Fibroblast of lung (primary cell): ENCODE results near the gene MAP4K5.
"Not testable (repeated sequence)": the region's sequence is repeated elsewhere in the genome, so short reads cannot be mapped to it uniquely, and the experiment has no call there.

Experiments used
- EZH2 ChIP-seq: IDR thresholded peaks from 2 replicates; pipeline ENCODE4 v1.5.1; 2012; ENCODE audit warnings: low read length, control low read depth, mild to moderate bottlenecking; ENCODE audit errors: missing control alignments
- TF ChIP-seq, protein P1 (sequence below), 2 donors: IDR thresholded peaks in 1 of 2; conservative IDR thresholded peaks in 1 of 2; 1 replicate in 1 of 2; 2 replicates in 1 of 2; pipeline ENCODE4 v1.5.1; 2011 to 2012; ENCODE audit warnings: low read length in 2 of 2, control low read depth in 1 of 2, inconsistent platforms in 1 of 2, low read depth in 1 of 2, mild to moderate bottlenecking in 1 of 2

DNA sequence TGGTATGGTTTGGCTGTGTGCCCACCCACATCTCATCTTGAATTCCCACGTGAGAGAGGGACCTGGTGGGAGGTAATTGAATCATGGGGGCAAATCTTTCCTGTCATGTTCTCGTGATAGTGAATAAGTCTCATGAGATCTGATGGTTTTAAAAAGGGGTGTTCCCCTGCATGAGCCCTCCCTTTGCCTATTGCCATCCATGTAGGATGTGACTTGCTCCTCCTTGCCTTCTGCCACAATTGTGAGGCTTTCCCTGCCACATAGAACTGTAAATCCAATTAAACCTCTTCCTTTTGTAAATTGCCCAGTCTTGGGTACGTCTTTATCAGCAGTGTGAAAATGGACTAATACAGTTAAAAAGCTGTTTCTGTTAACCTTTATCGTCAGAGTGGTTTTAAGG lies 5.7 kb upstream of the MAP4K5 start:
- TF ChIP-seq, protein P1, sequence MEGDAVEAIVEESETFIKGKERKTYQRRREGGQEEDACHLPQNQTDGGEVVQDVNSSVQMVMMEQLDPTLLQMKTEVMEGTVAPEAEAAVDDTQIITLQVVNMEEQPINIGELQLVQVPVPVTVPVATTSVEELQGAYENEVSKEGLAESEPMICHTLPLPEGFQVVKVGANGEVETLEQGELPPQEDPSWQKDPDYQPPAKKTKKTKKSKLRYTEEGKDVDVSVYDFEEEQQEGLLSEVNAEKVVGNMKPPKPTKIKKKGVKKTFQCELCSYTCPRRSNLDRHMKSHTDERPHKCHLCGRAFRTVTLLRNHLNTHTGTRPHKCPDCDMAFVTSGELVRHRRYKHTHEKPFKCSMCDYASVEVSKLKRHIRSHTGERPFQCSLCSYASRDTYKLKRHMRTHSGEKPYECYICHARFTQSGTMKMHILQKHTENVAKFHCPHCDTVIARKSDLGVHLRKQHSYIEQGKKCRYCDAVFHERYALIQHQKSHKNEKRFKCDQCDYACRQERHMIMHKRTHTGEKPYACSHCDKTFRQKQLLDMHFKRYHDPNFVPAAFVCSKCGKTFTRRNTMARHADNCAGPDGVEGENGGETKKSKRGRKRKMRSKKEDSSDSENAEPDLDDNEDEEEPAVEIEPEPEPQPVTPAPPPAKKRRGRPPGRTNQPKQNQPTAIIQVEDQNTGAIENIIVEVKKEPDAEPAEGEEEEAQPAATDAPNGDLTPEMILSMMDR (conservative IDR thresholded peaks at IDR 0.05 in 1 of 2, IDR thresholded peaks at IDR 0.05 in 1 of 2; ENCODE audit: low read depth in 1 of 2, low read length in 2 of 2), result not testable (repeated sequence)
- not testable (repeated sequence) for TF ChIP-seq EZH2
